SK-N-SH (cell line): ENCODE data around the gene FAM149A. TPM values are rescaled to one million over a fixed set of nuclear protein-coding genes. Genes with fewer than 3 reads are reported as not detected.

Experiments
- CTCF ChIA-PET: fragments of 300-600, 350-600 bp; formaldehyde crosslinking; extraction: SDS; loops from one replicate; lab custom pipeline; 2021; lab: Yijun Ruan, JAX
- POLR2A ChIA-PET: fragments of 350-600 bp; sonication (Branson Sonifier 250); formaldehyde crosslinking; extraction: SDS; loops from one replicate; lab custom pipeline; 2020; ENCODE audit warnings: antibody characterized with exemption, inconsistent platforms; lab: Yijun Ruan, JAX
- DNase-seq: peaks from one replicate; pipeline ENCODE4 v3.0.0; 2012
- H2AFZ ChIP-seq: fragments of 200-600 bp; sonication (generic); 2 replicates; pipeline ENCODE4 v1.8.1; 2016; ENCODE audit warnings: antibody characterized with exemption, mild to moderate bottlenecking, low read depth
- H3F3A ChIP-seq: fragments of 200-600 bp; sonication (generic); replicated peaks from 2 replicates; pipeline ENCODE3; 2016; ENCODE audit warnings: antibody characterized with exemption, mild to moderate bottlenecking; ENCODE audit not compliant: insufficient read depth
- H3K27ac ChIP-seq, 2 experiments: fragments of 200-500 bp in 1 of 2; fragments of 200-600 bp in 1 of 2; sonication (Bioruptor generic) in 1 of 2; sonication (generic), shearing (Covaris generic) in 1 of 2; 2 replicates each; pipeline versions ENCODE4 v1.5.1 to v1.6.1; 2014 to 2016; ENCODE audit warnings: low read depth in 2 of 2, inconsistent platforms in 1 of 2, low read length in 1 of 2, mild to moderate bottlenecking in 1 of 2, mixed read lengths in 1 of 2
- H3K27me3 ChIP-seq: fragments of 200-600 bp; sonication (generic), shearing (Covaris generic); 2 replicates; pipeline ENCODE4 v1.6.1; 2016; ENCODE audit warnings: mixed run types; ENCODE audit not compliant: insufficient read depth
- H3K36me3 ChIP-seq, 2 experiments: fragments of 200-500 bp in 1 of 2; fragments of 200-600 bp in 1 of 2; sonication (Bioruptor generic) in 1 of 2; sonication (generic) in 1 of 2; replicated peaks in 1 of 2; 2 replicates each; pipeline versions ENCODE3 to v1.5.1; 2014 to 2016; ENCODE audit warnings: low read length in 1 of 2, mild to moderate bottlenecking in 1 of 2; ENCODE audit not compliant: insufficient read depth in 2 of 2, control insufficient read depth in 1 of 2
- H3K4me1 ChIP-seq, 2 experiments: fragments of 200-500 bp in 1 of 2; fragments of 200-600 bp in 1 of 2; sonication (Bioruptor generic) in 1 of 2; sonication (generic), shearing (Covaris generic) in 1 of 2; 2 replicates each; pipeline versions ENCODE4 v1.5.1 to v1.6.1; 2014 to 2016; ENCODE audit warnings: low read depth in 1 of 2, low read length in 1 of 2, mixed run types in 1 of 2; ENCODE audit not compliant: insufficient read depth in 2 of 2, control insufficient read depth in 1 of 2
- H3K4me2 ChIP-seq: fragments of 200-600 bp; sonication (generic), shearing (Covaris generic); 2 replicates; pipeline ENCODE4 v1.6.1; 2017; ENCODE audit warnings: mixed run types
- H3K4me3 ChIP-seq, 2 experiments: fragments of 200-500 bp in 1 of 2; fragments of 200-600 bp in 1 of 2; sonication (Bioruptor generic) in 1 of 2; sonication (generic), shearing (Covaris generic) in 1 of 2; 2 replicates each; pipeline versions ENCODE4 v1.5.1 to v1.8.1; 2014 to 2016; ENCODE audit warnings: low read depth in 2 of 2, inconsistent platforms in 1 of 2, low read length in 1 of 2, mild to moderate bottlenecking in 1 of 2, mixed read lengths in 1 of 2, moderate library complexity in 1 of 2
- H3K79me2 ChIP-seq: fragments of 200-600 bp; sonication (generic); 2 replicates; pipeline ENCODE4 v1.8.1; 2017; ENCODE audit warnings: mild to moderate bottlenecking; ENCODE audit not compliant: insufficient read depth
- H3K9ac ChIP-seq: fragments of 200-600 bp; sonication (generic); 2 replicates; pipeline ENCODE4 v1.6.1; 2017; ENCODE audit warnings: mixed run types
- H3K9me2 ChIP-seq: fragments of 200-600 bp; sonication (generic); 2 replicates; pipeline ENCODE4 v1.6.1; 2017; ENCODE audit warnings: mixed run types
- H3K9me3 ChIP-seq: fragments of 200-600 bp; sonication (generic); 2 replicates; pipeline ENCODE4 v1.6.1; 2017; ENCODE audit warnings: mixed run types, mild to moderate bottlenecking, moderate library complexity
- H4K20me1 ChIP-seq: fragments of 200-600 bp; sonication (generic); 2 replicates; pipeline ENCODE4 v1.6.1; 2017; ENCODE audit warnings: mild to moderate bottlenecking, mixed run types; ENCODE audit not compliant: insufficient read depth
- FOSL2 ChIP-seq: IDR thresholded peaks from 2 replicates; pipeline ENCODE4 v1.4.0; 2012; ENCODE audit warnings: low read depth, mild to moderate bottlenecking, moderate library complexity, borderline replicate concordance
- FOXM1 ChIP-seq: IDR thresholded peaks from 2 replicates; pipeline ENCODE4 v1.4.0; 2012; ENCODE audit warnings: low read depth, mild to moderate bottlenecking
- GABPA ChIP-seq: IDR thresholded peaks from 2 replicates; pipeline ENCODE4 v1.4.0; 2012; ENCODE audit warnings: low read depth, mild to moderate bottlenecking
- IRF3 ChIP-seq: fragments of 150-350 bp; IDR thresholded peaks from 2 replicates; pipeline ENCODE4 v1.6.1; 2016; ENCODE audit warnings: mild to moderate bottlenecking, low read depth, low read length
- JUND ChIP-seq: IDR thresholded peaks from 2 replicates; pipeline ENCODE4 v1.4.0; 2012
- MAX ChIP-seq: IDR thresholded peaks from 2 replicates; pipeline ENCODE4 v1.4.0; 2012; ENCODE audit warnings: low read depth
- MXI1 ChIP-seq: IDR thresholded peaks from 2 replicates; pipeline ENCODE4 v1.6.1; 2012; ENCODE audit warnings: mild to moderate bottlenecking, low read depth, low read length, improper control_type of control experiment
- NFIC ChIP-seq: IDR thresholded peaks from 2 replicates; pipeline ENCODE4 v1.4.0; 2012; ENCODE audit warnings: borderline replicate concordance
- POLR2AphosphoS5 ChIP-seq: IDR thresholded peaks from 2 replicates; pipeline ENCODE4 v1.6.1; 2012; ENCODE audit warnings: low read depth, low read length
- RAD21 ChIP-seq: IDR thresholded peaks from 2 replicates; pipeline ENCODE4 v1.6.1; 2012; ENCODE audit warnings: mild to moderate bottlenecking, low read length
- RCOR1 ChIP-seq: fragments of 150-350 bp; IDR thresholded peaks from 2 replicates; pipeline ENCODE4 v1.6.1; 2017; ENCODE audit warnings: antibody characterized with exemption, low read length
- RXRA ChIP-seq: IDR thresholded peaks from 2 replicates; pipeline ENCODE4 v1.4.0; 2012; ENCODE audit warnings: low read depth, mild to moderate bottlenecking, borderline replicate concordance
- SMC3 ChIP-seq: IDR thresholded peaks from 2 replicates; pipeline ENCODE4 v1.6.1; 2012; ENCODE audit warnings: low read depth, low read length, improper control_type of control experiment
- TAF1 ChIP-seq: IDR thresholded peaks from 2 replicates; pipeline ENCODE4 v1.6.1; 2012; ENCODE audit warnings: low read depth, mild to moderate bottlenecking, low read length, moderate library complexity, borderline replicate concordance
- USF1 ChIP-seq: IDR thresholded peaks from 2 replicates; pipeline ENCODE4 v1.4.0; 2012; ENCODE audit warnings: low read depth, borderline replicate concordance
- YY1 ChIP-seq: IDR thresholded peaks from 2 replicates; pipeline ENCODE4 v1.4.0; 2012; ENCODE audit warnings: low read depth, mild to moderate bottlenecking
- WGBS: methylation state at CpG from one replicate; pipeline ENCODE4 v1.1.6; 2017; ENCODE audit warnings: low lambda C conversion rate; 5-methylcytosine and 5-hydroxymethylcytosine counted together
- polyA plus RNA-seq, 3 experiments: library from polyadenylated mRNA; depleted of rRNA; stranded (reverse); fragments of >200 nt; gene quantifications; 2 replicates each; pipeline ENCODE4 v1.2.3, GENCODE V29; 2012

FAM149A gene
- polyA plus RNA-seq, 1 of the 3 experiments (the other 2 are of a cell fraction): 0.38 TPM

- TF ChIP-seq IRF3: no peak
- TF ChIP-seq POLR2AphosphoS5: no peak
- TF ChIP-seq FOSL2: no peak
- no peak for TF ChIP-seq NFIC
- no peak for TF ChIP-seq MAX
- TF ChIP-seq JUND: no peak
Measured at GRCh38 chr4:186068581-186069348, 35.7 kb upstream of the FAM149A start, which contains the start of gene TLR3 (continued).

GRCh38 chr4:186069729-186070128 is 34.8 kb upstream of the FAM149A start:
- H3K79me2 ChIP-seq: no peaks in the 10 kb centered on the region
- H3K9me3 ChIP-seq: no peaks in the 10 kb centered on the region
- DNase-seq: no peak
- TF ChIP-seq SMC3 (no peak), FOXM1 (no peak), USF1 (no peak), IRF3 (no peak), RCOR1 (no peak), RAD21 (no peak), TAF1 (no peak), RXRA (no peak), YY1 (no peak), MXI1 (no peak), GABPA (no peak), POLR2AphosphoS5 (no peak)
- no peaks in the 10 kb centered on the region for H3F3A ChIP-seq
- no peaks in the 10 kb centered on the region for H3K36me3 ChIP-seq
- H2AFZ ChIP-seq: 0 out of 2 replicates have a peak overlapping the region, but pooled peaks have one; percentile 90
- ChIA-PET POLR2A (no interaction called here), CTCF (interaction anchor here (4.8 kb wide), 1 partner anchor 67 kb away, joined by 28 read pairs; no protein-coding TSS in a partner anchor)
- H3K27ac ChIP-seq: no peak overlapping the region
- H3K4me1 ChIP-seq: peaks cover 2 to 6% of the 10 kb centered on the region in 2 experiments; a peak in 2 of 4 replicates
- H3K9ac ChIP-seq: no peak overlapping the region
- no peak overlapping the region for H3K4me3 ChIP-seq
- no peaks in the 10 kb centered on the region for H4K20me1 ChIP-seq
- WGBS: 95% methylated on average over 4 of the region's 4 CpGs
- peak overlapping the region; percentile 68; the same call in 1 of the 2 replicates for H3K4me2 ChIP-seq
- H3K27me3 ChIP-seq: no peaks in the 10 kb centered on the region
- H3K9me2 ChIP-seq: no peaks in the 10 kb centered on the region
